Measurements from ENCODE around the gene ARFGEF3. TPM values are rescaled to one million over a fixed set of nuclear protein-coding genes. Genes with fewer than 3 reads are reported as not detected.

Gene ARFGEF3, protein sequence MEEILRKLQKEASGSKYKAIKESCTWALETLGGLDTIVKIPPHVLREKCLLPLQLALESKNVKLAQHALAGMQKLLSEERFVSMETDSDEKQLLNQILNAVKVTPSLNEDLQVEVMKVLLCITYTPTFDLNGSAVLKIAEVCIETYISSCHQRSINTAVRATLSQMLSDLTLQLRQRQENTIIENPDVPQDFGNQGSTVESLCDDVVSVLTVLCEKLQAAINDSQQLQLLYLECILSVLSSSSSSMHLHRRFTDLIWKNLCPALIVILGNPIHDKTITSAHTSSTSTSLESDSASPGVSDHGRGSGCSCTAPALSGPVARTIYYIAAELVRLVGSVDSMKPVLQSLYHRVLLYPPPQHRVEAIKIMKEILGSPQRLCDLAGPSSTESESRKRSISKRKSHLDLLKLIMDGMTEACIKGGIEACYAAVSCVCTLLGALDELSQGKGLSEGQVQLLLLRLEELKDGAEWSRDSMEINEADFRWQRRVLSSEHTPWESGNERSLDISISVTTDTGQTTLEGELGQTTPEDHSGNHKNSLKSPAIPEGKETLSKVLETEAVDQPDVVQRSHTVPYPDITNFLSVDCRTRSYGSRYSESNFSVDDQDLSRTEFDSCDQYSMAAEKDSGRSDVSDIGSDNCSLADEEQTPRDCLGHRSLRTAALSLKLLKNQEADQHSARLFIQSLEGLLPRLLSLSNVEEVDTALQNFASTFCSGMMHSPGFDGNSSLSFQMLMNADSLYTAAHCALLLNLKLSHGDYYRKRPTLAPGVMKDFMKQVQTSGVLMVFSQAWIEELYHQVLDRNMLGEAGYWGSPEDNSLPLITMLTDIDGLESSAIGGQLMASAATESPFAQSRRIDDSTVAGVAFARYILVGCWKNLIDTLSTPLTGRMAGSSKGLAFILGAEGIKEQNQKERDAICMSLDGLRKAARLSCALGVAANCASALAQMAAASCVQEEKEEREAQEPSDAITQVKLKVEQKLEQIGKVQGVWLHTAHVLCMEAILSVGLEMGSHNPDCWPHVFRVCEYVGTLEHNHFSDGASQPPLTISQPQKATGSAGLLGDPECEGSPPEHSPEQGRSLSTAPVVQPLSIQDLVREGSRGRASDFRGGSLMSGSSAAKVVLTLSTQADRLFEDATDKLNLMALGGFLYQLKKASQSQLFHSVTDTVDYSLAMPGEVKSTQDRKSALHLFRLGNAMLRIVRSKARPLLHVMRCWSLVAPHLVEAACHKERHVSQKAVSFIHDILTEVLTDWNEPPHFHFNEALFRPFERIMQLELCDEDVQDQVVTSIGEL (N-terminal part only)
- total RNA-seq, result 8.9 and 17.8 TPM in 2 replicates

DNA sequence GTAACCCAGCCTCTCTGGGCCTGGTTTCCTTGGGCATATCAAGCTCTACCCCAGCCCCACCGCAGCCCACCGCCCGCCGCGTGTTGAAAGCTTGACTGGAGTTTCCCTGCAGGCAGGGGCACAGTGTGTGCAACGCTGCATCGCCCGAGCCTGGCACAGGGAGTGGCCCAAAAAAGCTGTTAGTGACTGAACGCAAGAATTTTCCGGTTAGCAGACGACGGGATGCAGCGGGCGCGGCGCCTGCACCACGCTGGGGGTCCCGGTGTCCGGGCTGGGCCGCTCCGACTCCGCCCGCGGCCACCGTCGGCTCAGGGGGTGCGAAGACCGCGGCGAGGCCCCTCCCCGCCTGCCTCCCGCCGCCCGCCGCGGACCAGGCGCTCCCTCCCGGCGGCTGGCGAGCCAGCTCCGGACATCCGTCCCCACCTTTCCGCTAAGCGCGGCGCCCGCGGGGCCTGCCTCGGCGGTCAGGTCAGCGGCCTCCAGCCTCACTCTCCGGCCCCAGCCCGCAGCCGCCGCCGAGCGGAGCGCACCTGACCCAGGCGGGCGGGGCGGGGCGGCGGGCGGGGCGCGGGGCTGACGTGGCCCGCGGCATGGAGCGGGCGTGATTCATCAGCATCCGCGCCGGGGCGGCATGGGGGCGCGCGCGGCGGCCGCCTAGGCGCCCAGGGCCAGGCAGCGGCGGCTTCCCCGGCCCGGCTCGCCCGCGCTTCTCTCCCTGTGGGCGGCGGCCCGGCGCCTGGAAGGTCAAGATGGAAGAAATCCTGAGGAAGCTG lies at the start of gene ARFGEF3:
ARFGEF3 (plus strand) TSS at position 602 of the 773 bp plus-strand sequence; CDS start at position 750, 148 bp downstream.

DNA sequence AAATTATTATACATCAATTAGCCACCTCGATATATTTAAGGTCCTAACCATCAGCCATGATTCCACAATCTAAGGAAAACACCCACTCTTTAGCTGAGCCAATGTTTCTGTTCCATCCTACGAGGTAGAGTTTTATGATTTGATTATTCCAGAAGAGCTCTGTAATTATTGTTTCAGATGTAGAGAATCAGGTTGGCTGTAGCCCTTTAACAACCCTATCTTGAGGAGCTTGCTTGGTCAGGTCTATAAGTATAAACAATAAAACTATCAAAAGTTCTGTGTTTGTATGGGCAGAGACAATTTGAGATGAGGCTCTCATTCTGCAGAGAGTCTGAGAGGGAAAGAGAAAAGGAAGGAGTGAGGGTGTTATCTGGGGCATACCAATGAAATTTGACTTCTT lies 56.7 kb downstream of the ARFGEF3 start, which contains the start of gene PBOV1:
PBOV1 (minus strand) TSS at position 43 of the 400 bp plus-strand sequence. CDS start 96 bp downstream, outside the sequence.

DNA sequence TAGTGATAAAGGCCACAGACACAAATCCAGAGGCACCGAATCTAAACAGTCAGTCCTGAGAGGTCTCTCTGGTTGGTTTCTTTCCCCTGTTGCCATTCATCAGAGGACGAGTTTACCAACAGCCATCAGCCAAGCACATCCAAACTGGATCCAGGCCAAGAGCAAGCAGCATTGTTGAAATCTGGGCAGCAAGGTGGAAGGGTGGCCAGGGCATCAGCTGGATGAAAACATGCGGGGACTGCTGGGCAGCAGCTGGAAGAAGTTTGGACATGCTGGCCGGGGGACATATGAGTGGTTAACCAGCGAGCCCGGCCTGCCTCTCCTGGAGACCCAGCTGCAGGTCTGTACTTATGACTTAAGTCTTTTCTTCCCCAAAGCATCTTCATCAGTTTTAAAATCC lies 216.1 kb downstream of the ARFGEF3 start, which contains the start of gene SMIM28:
SMIM28 (plus strand) TSS at position 62 of the 400 bp plus-strand sequence; CDS start at position 230, 168 bp downstream.

Other genes starting within 250 kb of the ARFGEF3 start
- 269 and 452 TPM in 2 replicates for gene PERP, start 54.5 kb upstream of the ARFGEF3 start, total RNA-seq
- gene PBOV1, start 56.6 kb downstream of the ARFGEF3 start, total RNA-seq, result not detected in 2 replicates
- gene SMIM28, start 216.0 kb downstream of the ARFGEF3 start, total RNA-seq, result not detected in 2 replicates
- gene HEBP2, start 242.3 kb downstream of the ARFGEF3 start, total RNA-seq, result 35.7 and 40.7 TPM in 2 replicates

Data from nasal cavity respiratory epithelium epithelial cell of viscerocranial mucosa (primary cell).